Ammon's horn (tissue), 1 donor: ENCODE measurements around the gene POLN.
A peak's percentile ranks its signal among the peaks of the same experiment; 100 is the strongest.

Experiments
- DNase-seq: peaks from one replicate; pipeline ENCODE4 v3.0.0-alpha.2; 2016; ENCODE audit warnings: low spot score

POLN gene

GRCh38 chr4:2116687-2117400 is 125.1 kb downstream of the POLN start:
- no peak for DNase-seq

- no peak for DNase-seq
Measured at GRCh38 chr4:2105559-2105958, 136.4 kb downstream of the POLN start.

DNA sequence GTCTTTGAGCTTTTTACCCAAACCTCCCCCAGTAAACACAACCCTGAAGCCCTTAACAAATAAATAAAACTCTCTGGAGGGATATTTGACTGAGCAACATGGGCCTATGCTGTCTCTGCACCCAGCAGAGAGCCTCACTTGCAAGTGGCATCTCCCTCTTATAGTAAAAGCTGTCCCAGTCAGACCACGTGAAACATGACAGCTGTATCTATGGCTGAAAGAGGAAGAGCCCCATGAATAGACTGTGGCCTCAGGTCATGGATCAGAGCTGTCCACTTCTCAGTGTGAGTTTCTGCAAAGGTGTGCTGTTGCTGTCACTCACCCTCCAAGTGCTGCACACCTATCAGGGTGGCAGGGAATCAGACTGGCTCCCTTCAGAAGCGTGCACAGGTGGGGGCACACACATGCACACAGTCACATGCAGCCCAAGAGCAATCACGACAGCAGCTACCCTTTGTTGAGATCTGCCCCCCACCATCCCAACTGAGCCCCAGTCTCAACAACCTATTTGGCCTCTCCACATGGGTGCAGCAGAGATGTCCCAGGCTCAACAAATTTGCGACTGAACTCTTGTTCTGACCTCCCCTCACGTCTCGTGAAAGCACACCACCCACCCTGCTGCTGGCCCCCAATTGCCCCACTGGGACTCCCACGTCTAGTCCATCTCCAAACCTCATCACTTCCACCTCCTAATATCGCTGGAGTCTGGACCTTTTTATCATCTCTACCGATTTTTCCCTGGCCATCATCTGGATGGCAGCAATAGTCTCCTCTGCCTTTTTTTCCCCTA is 137.2 kb downstream of the POLN start:
- no peak for DNase-seq

GRCh38 chr4:2103843-2104547 is 137.9 kb downstream of the POLN start:
- no peak for DNase-seq

GRCh38 chr4:2103127-2103842 is 138.6 kb downstream of the POLN start:
- DNase-seq: no peak

DNA sequence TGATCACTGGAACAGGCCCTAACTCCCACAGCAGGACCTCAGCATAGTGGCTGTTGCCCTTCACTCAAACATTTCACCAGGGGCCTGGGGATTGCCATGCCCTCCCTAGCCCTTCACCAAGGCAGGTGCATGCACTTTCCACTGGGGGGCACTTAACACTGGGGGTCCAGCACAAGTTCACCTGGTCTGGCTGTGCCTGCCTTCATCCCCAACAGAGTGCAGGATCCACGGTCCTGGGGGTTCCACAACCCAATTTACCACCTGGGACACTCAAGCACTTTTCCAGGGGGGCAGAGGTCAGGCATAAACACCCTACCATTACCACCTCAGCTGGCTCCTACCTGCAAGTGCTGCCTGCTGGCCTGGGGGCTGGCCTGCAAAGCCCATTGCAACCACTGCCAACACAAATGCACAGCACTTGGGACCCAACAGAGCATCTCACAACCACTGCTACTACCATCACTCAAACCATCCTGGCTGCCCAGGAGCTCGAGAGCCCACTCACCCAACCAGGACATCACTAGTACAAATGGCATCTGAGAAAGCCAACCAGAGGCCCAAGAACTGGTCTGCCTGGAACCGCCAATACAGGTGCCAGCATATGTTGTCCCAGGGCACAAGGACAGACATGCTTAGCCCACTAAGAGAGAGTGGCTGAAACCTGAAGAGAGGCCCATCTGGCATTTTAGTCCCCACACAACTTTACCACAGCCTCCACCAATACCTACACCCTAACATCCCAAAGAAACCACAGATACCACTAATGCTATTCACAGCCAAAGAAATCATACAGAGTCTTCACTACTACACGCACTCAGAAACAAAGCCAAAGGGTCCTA is 139.7 kb downstream of the POLN start:
- DNase-seq: no peak

DNA sequence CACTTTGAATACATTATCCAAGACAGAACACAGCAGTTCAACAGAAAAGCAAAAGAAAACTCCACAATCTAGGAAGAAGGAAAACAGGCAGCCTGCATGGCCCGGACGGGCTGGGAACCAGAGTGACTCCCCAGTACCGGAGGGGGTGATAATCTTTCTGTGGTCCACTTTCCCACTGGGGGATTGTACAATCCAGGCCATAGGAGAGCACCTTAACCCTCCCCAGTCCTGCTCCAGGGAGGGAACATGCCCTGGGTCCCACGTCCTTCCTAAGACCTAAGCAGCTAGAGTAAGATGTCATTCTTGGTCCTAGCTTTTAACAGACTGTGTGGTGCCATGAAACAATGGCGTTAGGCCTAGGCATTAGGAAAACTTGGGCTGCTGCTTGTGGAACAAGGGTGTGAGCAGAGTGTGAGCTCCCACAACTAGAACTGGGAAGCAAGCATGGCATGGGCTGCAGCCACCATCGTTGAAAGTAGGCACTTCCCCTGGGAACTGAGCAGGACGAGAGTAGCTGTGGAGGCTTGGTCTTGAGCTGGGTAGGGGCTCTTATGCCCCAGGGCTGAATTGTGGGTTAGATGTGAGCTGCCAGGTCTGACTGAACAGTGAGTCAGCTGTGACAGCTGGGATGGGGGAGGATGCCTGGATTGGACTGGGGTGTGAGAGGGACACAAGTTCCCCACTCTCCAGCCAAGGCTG is 140.4 kb downstream of the POLN start:
- no peak for DNase-seq

- DNase-seq: no peak
Measured at GRCh38 chr4:2096073-2096609, 145.8 kb downstream of the POLN start.

DNA sequence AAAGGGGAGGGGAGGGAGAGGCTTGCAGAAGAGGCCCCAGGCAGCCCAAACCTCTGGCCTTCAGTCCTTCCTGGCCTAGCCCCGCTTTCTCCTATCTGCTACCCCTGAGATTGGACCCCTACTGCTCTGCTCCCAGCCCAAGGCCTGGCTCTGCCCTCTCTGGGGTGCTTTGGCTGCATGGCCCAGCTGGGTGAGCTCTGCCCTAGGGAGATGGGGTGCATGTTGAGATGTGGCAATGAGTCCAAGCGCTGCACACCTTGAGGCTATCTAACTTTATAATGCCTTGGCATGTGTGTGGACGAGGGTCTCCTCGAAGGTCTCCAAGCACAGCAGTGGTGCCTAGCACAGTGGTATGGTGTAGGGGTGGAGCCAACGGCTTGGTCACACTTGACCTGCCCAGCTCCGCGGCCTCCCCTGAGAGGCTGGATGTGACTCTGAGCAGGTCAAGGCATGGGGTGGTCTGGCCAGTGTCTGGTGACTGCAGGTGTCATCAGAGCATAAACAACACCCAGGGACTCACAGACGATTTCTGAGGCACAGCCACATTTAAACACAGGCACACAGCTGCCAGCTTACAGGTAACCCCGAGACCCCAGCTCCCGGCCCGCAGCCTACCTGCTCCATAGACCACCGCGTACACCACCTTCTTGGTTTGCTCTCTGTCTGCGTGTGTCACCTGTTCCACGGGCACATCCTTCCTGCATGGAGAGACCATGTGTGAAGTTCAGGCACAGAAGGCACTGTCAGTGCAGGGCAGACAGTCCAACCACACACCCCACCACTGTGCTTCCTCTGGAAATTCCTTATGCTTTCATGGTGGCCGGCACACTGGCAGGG is 146.5 kb downstream of the POLN start:
- no peak for DNase-seq

DNA sequence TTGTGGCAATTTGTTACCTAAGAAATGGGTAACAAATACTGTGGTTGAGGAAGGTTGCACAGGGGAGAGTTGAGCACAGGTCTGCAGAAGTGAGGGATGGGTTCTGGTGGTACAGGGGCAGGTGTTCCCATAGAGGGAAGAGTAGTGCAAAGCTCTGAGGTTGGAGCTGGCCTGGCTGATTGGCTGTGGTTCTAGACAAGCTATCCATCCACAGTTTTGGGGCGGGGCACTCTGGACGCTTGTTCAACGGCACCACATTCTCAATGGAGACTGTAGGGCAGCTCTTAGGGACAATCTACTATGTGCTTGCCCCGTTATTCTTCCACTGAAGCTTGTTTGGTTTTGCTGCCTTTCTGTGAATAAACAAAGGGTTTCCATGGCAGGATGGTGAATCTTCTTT is 147.4 kb downstream of the POLN start:
- DNase-seq: no peak

DNA sequence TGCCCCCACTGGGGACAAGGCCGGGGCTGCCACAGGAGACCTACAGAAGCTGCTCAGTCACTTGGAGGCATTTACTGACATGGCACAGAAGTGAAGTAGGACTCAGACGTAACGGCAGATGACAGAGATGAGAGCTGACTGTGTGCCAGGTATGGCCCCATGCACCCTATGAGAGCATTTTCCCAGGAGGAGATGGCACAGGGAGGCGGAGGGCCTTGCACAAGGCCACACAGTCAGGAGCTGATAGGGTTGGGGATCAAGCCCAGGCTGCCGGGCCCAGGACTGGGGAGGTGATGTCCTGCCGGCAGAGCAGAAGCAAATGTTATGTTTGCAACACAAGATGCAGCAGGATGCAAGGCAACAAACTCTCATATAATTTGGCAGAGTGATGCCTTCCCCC is 148.7 kb downstream of the POLN start:
- DNase-seq: no peak

DNA sequence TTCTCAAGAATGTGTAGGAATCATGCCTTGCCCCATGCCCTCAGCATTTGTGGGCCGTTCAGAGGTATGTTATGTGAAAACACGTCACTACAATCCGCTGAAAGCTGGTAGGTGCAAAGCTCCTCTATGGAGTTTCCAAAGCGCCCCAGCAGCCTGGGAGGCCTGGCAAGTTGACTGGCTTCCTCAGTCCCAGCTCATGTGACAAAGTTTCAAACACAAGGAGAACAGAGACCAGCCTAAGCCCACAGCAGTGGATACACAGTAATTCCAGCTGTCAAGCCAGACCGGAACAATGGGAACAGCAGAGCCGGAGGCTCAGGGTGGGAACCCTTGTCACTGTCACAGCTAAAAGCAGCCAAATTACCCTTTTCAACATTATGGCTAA is 149.3 kb downstream of the POLN start:
- peak; percentile 40 for DNase-seq

DNA sequence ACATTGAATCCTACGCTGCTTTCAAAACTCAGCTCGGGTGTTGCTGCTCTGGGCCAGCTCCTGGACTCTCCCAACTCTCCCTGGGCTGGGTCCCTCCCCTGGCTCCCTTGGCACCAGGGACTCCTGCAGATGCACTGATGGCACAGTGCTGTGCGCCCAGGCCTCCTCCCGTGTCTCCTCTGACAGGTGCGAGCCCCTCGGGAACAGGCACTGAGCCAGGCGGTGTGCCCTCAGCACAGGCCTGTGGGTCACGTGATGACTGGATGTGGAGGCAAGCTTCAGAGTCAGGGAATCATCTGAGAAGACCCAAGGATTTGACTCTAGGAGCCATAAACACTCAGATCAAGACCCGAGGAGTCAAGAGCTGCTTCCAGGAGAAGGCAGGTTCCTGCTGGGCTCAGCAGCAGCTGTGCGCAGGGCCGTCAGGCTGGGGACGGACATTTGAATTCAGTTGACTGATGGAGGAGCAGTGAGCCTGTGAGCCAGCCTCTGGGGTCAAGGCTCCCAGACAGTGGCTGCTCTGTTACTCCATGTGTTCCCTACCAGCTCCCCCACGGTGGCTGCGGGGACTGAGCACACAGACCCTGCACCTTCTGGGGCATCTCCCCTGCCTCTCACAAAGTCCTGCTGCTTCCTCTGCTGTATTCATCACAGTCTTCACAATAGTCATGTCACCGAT is 149.8 kb downstream of the POLN start:
- DNase-seq: no peak

DNA sequence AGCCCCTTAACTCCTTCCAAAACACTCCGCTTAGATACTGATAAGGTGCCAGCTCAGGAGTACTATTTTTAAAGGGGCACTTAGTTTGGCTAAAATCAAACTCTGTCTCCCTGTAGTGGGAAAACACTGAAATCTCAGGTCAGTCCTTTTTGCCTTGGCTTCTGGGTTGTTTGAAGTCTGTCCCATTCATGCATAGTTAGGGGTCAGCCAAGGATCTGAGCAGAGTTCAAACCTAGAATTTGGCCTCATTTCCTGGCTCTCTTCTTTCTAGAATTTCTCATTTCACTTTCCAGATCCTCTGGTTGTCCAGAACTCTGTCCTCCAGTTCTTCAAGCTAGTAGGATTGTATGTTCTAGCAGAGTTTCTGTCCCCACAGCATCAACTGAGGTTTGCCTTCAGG is 151.3 kb downstream of the POLN start:
- no peak for DNase-seq

GRCh38 chr4:2089222-2089621 is 152.7 kb downstream of the POLN start:
- no peak for DNase-seq

DNA sequence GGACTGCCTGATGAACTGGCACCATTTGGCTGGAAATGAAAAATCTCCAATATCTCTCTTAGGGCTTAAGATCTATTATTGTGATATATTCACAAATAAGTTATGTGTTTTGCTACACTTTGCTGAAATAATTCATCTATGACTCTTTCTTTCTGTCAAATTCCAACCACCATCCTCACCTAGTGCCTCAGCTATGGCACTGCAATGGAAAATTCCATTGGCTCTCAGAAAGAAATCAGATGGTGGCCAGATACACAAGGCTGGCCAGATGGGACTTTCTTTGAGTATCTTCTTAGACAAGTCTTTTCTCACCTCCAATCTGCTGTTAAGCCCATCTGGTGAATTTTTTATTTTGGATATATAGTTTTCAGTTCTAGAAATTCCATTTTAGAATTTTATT is 154.8 kb downstream of the POLN start:
- DNase-seq: no peak

GRCh38 chr4:2085496-2085901 is 156.4 kb downstream of the POLN start:
- no peak for DNase-seq

DNA sequence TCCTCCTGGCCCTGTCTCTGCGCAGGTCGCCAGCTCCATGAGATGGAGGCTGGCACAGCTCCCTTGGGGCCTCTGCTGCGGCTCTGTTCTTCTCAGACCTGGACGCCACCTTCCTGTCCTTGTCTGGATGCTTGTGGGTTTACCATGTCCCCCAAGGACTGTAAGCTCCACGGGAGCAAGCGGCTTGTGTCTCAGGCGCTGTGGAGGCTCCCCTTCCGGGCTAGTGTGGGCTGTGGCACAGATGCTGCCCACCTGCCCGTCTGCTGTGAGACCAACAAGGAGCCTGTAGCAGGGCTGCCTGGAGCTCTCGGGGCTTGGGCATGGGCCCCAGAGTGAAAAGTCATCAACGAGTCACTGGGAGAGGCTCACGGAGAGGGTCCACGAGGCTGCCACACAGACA is 157.6 kb downstream of the POLN start:
- DNase-seq: no peak

DNA sequence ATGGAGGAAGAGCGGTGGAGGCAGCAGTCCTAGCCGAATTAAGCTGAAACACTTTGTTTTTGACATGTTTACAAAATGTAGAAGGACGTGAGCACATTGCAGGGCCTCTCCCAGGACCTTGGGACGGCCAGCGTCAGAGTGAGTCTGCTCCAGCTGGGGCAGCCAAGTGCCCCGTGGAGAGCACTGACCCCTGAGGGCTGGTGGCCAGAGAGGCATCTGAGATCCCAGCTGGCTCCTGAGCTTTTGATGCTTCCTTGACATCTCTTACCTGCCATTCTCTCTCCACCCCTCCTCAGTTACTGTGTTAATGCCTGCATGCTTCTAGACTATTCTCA is 158.1 kb downstream of the POLN start:
- no peak for DNase-seq
